Superior temporal gyrus (tissue), 1 donor: ENCODE measurements around the gene ZNF827.
A peak's percentile ranks its signal among the peaks of the same experiment; 100 is the strongest.

Experiments
- DNase-seq: peaks from one replicate; pipeline ENCODE4 v3.0.0-alpha.2; 2016; ENCODE audit errors: extremely low spot score

Gene ZNF827

DNA sequence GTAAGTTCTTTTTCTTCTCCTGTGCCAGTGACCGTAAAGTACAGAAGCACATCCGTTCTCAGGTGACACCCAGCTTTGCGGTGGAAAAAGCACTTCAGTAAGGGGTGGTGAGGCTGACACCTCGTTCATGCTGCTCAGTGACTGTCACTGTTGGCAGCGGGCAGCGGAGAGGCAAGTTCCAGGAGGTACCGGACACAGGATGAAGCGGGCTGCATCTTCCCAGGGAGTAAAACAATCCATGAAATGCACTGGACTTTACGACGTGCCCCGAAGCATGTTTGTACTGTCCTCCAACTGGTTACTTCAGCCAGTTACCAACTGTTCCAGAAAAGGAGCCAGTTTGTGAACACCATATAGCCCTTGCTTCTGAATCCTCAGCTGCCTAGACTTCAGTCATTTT, 110.7 kb downstream of the ZNF827 start:
- DNase-seq, result no peak

DNA sequence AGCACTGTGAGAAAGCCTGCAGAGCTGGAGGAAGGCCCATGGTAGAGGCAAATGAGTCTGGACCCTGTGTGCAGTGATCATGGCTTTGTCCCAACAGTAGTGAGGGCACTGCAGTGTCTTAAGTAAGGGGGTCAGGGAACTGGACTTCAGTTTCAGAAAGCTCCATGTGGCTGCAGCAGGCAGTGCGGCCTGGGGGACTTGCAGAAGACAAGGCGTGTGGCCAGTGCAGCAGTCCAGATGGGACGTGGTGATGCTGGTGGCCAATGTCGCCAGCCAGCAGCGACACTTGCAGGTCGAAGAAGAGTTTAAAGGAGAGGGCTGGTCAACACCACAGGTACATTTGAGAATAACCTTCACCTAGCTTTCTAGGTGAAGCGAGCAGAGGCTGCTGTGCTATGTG, 113.4 kb downstream of the ZNF827 start:
- no peak for DNase-seq

DNA sequence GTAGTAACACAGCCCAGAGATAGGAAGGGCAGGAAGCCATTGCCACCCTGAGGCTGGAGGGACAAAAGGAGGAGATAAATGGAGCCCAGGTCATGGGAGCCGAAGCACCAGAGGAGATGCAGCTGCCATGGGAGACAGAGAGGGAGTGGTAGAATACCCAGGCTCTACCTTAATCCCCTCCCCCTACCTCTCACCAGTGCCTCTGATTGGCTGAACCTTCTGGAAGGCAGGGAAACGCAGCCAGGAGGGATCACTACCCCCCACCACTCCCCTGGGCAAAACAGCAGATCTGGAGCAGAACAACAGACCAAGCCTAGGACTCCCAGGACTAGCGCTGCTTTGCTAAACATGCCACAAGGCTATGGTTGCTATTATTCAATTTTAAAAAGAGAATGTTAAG, 114.2 kb downstream of the ZNF827 start:
- no peak for DNase-seq

DNA sequence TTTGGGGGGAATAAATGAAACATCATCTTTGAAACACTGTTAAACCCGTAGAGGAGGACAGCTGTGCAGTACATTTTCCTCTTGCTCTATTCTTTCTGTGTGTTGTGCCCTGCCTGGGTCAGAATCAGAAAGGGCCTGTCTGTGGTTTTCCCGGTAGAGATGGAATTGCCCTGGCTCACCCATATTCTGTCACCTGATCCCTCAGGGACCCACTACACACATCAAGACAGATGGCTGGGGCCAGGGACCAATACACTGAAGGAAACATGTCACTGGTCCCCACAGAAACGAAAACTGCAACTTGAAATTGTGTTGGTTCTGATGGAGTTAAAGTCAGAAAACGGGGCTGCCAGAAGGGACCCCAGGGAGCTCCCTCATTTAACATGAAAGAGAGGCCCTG, 114.9 kb downstream of the ZNF827 start:
- DNase-seq, result no peak

DNA sequence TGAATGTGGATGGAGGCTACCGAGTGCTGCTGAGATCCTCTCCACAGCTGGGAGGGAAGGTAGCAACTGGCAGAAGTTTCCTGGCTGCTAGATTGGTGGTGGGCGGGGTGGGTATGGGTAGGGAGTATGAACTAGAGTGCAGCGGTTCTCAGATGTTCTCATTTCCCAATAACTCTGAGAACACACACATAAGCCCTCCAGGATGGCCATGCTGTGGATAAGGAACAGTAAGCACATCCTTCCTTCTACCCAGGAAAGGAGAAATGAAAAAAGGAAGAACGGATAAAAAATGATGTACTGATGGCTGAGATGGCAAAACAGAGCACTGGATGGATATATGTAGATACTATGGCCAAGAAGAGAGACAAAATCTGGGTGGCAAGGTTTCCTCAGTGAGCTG, 116.0 kb downstream of the ZNF827 start:
- DNase-seq, result no peak

DNA sequence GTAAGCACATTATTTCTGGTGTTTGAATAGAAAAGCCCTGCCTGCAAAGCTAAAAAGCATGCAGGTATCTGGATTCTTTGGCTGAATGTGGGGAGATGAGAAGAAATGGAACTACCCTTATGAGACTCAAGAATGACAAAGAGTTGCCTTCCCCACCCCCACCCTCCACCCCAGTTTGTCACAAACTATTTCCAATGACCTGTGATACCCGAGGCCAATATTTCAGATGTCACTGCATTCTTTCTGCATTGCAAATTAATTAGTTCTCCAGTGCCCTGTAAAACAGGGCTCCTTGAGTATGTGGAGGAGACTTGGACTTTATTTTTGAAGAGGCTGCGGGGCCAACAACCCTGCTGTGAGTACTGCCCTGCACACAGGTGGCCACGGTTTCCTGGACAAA, 116.4 kb downstream of the ZNF827 start:
- DNase-seq, result no peak

DNA sequence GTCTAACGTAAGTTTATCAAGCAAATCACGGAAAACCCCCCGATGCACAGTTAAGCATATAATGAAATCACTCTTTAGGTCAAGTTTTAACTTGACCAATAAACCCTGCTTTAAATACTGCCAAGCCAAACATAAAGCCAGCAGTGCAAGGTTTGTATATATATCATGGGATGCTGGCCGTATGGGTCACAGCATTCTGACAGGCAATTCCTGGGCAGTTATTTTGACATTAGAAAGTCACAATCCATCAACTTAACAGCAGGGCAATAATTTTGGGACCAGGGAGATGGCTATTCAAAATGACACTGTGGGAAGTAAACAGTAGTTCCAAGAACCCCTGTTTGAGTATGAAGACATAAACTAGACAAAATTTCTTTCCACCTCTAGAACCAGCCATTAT, 116.9 kb downstream of the ZNF827 start:
- no peak for DNase-seq

DNA sequence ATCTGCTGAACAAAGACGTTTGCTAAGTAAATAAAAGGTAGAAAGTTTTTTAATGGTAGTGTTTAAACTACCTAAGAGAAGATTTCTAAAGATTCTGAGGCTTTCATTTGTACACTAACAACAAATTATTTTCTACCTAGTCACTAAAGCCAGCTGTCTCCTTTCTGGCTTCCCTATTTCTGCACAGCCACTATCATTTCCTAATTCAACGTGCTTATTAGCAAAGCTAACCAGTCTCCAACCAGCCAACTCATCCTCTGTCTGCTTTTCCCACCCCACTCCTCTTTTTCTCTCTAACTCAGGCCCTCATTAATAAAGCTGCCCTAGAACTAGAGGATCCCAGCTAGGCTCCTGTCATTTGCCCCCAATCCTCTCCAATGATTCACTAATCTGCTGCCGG, 118.2 kb downstream of the ZNF827 start:
- DNase-seq, result no peak

DNA sequence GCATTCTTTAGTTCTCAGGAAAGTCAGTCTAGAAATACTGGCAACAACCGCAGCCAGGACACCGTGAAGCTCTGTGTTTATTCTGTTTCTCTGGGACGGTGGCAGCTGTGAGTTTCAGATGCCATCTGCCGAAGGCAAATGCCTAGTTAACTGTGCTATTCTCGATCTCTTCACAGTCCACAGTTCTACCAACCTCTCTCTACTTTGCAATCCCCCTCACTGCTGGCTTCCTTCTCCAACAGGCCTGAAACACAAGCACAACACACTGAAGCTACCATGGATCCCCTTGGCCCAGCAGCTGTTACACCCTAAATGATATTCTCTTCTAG, 118.8 kb downstream of the ZNF827 start:
- peak; percentile 82 for DNase-seq

DNA sequence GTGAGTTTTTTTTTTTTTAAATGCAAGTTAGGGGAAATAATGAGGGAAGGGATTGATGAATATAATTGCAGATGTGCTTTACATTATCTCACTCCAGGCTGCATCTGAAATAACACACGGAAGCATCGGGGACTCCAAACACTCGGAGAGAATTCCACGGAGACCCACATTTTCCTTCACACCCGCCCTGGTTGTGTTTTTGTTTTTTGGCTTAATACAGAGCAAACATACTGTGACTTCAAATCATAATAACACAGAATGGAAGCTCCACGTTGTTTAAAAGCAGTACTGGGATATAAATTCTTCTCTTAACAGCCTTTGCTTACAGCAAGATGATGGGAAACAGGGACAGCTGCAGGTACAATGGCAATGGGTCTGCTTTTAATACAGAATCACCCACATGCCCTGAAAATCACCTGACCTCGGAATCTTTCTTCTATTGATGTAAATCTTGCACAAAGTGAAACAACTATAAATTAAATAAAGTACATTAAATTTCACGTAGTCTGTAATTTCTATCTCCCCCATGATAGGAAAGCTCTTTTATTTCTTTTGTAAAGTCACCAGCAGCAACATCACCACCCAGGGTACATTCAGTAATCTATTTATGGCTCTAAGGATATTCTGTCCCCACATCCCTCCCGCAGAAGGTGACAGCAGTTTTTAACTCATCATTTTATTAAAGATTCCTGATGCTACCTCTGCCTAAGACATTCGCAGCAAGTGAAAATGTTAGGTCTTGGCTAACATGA, 119.3 kb downstream of the ZNF827 start:
- DNase-seq, result peak; percentile 32

DNA sequence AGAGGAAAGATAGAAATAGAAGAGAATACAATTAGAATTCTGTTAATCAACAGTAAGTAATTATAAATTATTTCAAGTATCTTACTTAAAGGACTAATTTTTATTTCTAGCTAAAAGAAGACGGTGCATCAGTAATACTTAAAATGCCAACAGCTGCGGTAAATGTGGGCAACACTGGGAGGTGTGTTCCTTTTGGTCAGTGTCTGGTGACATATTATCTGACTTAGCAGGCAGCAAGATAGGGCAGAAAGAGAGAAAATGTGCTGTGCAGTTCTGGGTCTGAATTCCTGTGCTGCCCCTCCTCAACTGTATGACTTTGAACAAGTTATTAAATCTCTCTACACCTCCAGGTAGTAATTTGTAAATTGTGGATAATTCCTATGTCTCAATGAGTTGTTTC, 120.6 kb downstream of the ZNF827 start:
- DNase-seq, result no peak

DNA sequence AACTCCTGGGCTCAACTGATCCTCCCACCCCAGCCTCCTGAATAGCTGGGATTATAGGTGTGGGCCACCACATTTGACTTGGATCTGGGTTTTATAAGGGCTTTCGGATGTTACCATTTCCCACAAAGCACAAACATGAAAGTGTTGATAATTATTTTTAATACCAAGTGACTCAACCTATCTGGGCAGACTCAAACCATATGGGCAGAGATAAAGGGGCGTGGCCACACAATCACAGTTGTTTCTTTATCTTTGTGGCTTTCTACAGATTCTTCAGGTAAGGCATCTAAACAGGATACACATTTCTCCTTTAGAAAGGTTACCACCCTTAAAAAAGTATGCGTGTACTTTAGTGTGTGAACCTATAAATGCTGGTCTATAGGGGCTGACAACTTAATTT, 122.5 kb downstream of the ZNF827 start:
- no peak for DNase-seq

DNA sequence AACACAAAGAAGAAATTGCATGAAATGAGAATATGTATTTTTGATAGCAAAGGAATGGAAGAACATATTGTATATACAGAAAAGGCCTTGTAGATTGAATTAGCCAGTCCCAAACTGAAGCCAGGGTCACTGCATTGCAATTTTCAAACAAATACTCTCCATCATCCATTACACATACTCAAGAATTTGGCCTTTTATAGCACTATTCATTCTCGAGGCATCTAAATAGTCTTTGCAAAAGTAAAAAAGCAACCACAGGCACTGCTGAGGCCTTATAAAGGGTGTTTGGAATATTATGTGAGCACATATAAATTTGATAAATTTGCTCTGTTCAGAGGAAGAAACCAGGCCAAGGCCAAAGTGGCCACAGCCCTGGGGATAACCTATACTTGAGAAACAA, 123.0 kb downstream of the ZNF827 start:
- no peak for DNase-seq

DNA sequence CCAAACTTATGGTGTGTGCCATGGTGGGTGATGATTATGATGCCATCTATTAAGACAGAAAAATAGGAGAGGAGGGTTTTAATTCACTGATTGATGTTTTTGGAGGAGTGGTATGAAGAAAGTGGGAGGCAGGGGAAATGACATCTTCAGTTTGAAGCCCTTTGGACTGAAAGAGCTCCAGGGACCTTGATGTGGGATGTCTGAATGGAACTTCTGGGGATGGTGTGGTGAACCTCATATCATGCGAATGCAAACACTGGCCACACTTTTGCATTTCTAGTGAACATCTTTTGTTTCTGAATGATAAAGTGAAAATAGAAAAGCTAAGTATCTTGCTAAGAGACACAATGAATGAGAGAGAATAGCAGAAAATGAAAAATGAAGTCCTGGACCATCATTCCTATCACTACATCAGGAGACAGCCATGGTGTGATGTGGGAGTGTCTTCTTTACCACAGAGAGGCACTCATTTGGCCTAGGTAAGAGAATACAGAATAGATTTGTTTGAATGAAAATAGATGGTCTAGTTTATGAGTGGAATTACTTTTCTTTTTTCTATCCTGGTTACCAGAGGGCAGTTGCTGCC, 123.5 kb downstream of the ZNF827 start:
- no peak for DNase-seq

DNA sequence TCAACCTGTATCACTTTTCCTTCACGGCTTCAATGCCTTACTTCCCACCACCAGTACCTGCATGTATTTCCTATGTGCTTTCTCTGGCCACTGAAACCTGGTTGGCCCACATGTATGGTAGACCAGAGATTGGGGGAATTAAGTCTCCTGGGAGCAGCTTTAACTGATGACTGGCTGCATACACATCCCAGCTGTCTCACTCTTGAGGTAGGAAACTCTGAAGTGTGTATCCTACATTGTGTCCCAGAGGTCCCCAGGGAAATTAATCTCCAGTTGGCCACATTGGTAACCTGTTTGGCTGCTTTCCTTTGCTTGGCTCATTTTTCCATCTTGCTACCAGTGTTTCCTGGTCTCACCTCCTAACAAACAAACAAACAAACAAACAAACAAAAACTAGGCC, 124.4 kb downstream of the ZNF827 start:
- no peak for DNase-seq

DNA sequence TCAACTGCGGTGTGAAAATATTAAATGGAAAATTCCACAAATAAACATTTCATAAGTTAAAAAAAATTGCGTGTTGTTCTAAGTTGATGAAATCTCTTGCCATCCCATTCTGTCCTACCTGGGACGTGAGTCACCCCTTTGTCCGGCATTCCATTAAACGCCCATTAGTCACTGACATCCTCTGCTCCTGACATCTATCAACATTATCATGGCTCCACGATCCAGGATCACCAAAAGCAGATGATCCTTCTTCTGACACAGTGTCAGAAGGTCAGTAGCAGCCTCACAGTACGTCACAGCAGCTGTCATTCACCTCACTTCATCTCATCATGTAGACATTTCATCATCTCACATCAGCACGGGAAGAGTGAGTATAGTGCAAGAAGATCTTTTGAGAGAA, 125.7 kb downstream of the ZNF827 start:
- no peak for DNase-seq

DNA sequence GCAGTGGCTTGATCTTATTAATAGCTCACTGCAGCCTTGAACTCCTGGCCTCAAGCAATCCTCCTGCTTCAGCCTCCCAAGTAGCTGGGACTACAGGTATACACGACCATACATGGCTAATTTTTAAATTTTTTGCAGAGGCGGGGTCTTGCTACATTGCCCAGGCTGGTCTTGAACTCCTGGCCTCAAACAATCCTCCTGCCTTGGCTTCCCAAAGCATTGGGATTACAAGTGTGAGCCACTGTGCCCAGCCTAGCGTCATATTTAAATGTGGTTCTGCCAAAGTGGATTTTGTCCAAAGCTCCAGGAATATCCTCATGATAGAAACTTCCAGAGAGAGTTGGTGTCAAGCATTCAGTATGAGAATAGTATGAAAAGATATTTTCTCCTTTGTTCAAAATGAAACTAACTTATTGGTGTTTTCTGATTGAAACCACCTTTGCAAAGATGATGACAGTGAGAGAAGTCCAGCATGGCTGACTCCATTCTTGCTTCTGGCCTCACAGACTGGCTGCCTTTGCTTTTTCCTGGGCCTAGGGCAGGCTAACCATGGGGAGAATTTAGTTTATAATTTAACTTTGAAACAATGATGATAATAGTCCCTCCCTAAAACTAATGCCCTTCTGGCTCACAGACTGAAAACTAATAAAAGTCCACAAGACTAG, 129.6 kb downstream of the ZNF827 start:
- DNase-seq, result no peak

DNA sequence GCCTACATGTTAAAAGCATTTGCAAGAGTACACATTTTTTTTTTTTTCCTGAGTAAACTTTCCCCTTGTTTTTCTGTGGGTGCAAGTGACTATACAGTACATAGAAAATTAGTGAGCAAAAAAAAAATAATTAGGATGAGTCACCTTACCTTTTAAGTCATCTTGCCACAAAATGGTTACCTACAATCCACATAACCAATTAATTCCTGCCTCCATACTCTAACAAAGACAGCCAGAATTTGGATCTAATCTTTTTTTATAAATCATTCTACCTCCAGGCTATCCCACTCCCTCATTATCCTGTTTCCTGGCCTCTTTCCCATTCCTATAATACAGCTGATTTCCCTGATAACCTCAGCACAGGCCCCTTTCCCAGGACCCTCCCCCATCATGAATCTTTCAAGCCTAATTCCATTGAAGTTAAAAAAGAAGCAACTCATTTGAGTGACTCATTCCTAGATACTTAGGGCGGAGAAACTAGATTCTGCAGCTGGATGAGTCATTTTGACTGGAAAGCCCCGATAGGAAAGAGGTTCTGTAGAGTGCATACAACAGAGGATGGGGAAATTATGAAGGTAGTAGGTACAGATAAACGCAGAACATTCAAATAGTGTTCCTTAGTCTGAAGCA, 130.5 kb downstream of the ZNF827 start:
- DNase-seq, result no peak

DNA sequence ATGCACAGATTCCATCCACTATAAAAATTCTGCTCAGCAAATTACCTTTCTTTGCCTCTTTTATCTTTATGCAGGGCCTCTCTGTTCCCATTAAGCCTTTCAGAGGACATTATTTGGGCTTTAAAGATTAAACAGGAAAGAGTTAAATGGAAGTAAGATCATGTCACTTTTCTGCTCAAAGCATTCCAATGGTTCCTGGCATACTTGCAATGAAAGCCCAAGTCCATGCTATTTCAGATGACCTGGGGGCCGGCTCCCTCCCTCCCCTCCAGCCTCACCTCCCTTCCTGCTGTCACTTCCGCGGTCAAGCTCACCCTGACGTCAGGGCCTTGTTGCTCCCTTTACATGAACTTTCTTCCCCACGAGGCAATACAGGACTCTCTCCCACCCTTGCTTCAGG, 133.1 kb downstream of the ZNF827 start:
- DNase-seq, result no peak

DNA sequence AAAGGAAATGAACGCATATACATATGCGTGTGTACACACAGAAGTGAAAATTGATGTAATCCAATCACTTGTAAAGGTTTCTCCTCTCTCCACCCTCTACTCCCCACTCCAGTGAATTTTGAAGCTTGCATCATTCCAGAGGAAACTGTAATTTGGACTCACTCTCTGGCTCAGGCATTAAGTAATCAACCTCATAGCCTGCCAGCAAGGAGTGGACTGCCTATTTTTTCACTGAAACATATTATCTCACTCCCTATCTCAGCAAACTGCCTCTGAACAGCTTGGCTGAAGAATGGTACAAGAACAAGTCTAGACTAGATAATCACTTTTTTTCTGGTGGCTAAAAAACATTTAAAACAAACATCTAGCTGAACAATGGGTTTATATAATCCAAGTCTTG, 134.5 kb downstream of the ZNF827 start:
- no peak for DNase-seq

DNA sequence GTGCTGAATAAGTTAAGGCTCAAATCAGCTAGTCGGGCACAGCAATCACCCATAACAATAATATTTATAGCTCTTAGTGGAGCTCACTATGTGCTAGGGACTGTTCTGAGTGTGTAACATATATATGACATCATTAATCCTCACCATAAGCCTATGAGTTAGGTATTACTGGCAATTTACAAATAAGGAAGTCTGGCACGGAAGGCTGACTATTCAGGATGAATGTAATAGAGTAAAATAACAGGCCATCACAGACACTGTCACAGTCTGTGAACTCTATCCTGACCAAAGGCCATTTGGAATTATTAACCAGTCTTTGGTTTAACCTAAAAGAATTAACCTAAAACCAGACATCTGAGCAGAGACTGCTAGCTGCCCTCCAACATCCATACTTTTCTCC, 139.4 kb downstream of the ZNF827 start:
- no peak for DNase-seq

DNA sequence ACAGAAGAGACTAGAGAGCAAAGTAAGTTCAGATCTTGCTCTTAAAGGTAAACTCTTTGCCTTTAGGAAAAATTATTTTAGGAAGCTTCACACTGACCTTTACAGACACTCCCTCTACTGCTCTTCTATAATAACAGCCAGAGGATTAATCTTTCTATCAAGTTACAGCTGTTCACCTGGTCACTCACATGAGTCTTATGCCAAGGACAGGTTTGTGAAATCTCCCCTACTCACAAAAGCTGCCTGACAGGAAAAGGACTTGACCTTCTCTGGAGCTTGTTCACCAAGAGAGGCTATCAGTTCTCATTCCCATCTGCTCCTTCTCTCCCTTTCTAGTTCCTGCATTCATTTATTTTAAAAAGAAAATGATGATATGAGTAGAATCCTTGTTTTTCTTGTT, 141.3 kb downstream of the ZNF827 start:
- DNase-seq, result no peak

DNA sequence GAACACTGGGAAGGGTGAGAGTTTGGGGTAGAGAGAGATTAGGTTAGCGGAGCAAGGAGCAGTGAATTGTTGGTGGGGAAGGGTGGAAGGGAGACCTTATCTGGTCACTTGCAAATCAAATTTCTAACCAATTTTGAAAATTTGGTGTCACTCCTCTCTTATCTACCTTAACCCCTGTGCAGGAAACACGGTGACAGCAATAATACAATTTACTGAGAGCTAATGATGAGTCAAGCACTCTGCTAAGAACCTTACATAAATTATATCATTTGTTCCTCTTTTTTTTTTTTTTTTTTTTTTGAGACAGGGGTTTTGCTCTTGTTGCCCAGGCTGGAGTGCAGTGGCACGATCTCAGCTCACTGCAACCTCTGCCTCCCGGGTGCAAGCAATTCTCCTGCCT, 142.3 kb downstream of the ZNF827 start:
- DNase-seq, result no peak
